ENCODE results near the gene POM121L2. TPM values are rescaled to one million over a fixed set of nuclear protein-coding genes. Genes with fewer than 3 reads are reported as not detected.

The POM121L2 gene
- total RNA-seq (2022; extraction: Qiagen RNA extraction; ENCODE audit: low read depth), result not detected in 5 replicates

DNA sequence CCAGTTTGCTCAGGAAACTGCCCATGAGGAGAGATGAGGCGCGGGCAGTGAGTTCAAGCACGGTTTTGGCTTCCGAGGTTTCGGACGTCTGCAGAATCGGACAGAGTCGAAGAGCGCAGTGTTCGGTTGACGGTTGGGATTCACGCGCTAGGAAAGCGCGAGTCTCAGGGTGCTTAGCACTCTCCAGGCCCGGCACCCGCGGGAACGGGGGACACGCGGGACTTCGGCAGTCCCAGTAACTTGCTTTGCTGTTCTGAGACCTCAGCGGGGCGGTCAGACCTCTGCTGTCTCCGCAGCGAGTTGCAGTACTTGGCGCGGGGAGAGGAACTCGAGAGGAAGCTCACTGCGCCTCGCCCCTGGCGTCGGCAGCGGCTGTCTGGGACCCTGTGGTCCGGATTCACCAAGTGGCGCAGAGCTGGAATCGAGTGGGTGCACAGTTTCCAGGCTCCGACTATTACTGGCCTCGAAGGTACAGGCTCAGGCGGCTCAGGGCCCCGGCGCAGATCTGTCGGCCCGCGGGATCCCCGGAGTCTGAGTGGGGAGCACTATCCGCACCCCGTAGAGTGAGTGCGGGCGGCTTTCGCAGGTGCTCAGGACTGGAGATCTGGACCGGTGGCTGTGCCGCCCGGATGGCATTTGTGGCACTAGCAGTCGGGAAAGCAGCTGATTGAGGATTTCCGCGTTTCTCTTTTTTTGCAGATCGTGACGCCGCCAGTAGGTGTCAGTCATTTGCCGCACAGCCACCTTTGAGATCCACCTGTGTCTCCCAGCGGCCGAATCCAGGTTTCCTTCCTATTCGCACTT is at the start of gene POM121L2:
TSS of gene POM121L2 (minus strand) at position 128 of the 804 bp plus-strand sequence. CDS start at position 25, 103 bp downstream.

Other genes with a start within 250 kb of the POM121L2 start
- 1.3 to 4.0 TPM (median 3.9 TPM) in 5 replicates for gene PRSS16, start 64.6 kb downstream of the POM121L2 start, total RNA-seq (2022; extraction: Qiagen RNA extraction; ENCODE audit: low read depth)
- 0.07 to 0.35 TPM (median 0.32 TPM) in 5 replicates for gene ZNF391, start 76.5 kb upstream of the POM121L2 start, total RNA-seq (2022; extraction: Qiagen RNA extraction; ENCODE audit: low read depth)
- gene ZNF184, start 160.8 kb upstream of the POM121L2 start, total RNA-seq (2022; extraction: Qiagen RNA extraction; ENCODE audit: low read depth), result 2.6 to 3.7 TPM (median 2.7 TPM) in 5 replicates

Data from A549 treated with ZK216348 at 1 μM for 4 hours (cell line).